ENCODE results near the gene TPX2.

The TPX2 gene

GRCh38 chr20:31711179-31712111 lies 27.6 kb upstream of the TPX2 start:
- Mint-ChIP-seq H3K4me3 (no peak overlapping the region), H3K36me3 (ENCODE audit: low read depth) (peaks cover 65% of the 10 kb centered on the region)

GRCh38 chr20:31712112-31712553 lies 27.0 kb upstream of the TPX2 start:
- H3K27ac Mint-ChIP-seq, result no peak overlapping the region
- peaks cover 63% of the 10 kb centered on the region for H3K4me1 Mint-ChIP-seq (ENCODE audit: low read depth)
- H3K9me3 Mint-ChIP-seq, result no peaks in the 10 kb centered on the region
- H3K27me3 Mint-ChIP-seq (ENCODE audit: low read depth), result no peaks in the 10 kb centered on the region
- H3K4me3 Mint-ChIP-seq, result no peak overlapping the region
- peaks cover 65% of the 10 kb centered on the region for H3K36me3 Mint-ChIP-seq (ENCODE audit: low read depth)
- no peak for DNase-seq (ENCODE audit: low spot score)

More at GRCh38 chr20:31711179-31712111, 27.6 kb upstream of the TPX2 start:
- no peaks in the 10 kb centered on the region for H3K27me3 Mint-ChIP-seq (ENCODE audit: low read depth)
- no peak for DNase-seq (ENCODE audit: low spot score)
- no peak overlapping the region for H3K27ac Mint-ChIP-seq
- no peaks in the 10 kb centered on the region for H3K9me3 Mint-ChIP-seq
- peaks cover 62% of the 10 kb centered on the region for H3K4me1 Mint-ChIP-seq (ENCODE audit: low read depth)

DNA sequence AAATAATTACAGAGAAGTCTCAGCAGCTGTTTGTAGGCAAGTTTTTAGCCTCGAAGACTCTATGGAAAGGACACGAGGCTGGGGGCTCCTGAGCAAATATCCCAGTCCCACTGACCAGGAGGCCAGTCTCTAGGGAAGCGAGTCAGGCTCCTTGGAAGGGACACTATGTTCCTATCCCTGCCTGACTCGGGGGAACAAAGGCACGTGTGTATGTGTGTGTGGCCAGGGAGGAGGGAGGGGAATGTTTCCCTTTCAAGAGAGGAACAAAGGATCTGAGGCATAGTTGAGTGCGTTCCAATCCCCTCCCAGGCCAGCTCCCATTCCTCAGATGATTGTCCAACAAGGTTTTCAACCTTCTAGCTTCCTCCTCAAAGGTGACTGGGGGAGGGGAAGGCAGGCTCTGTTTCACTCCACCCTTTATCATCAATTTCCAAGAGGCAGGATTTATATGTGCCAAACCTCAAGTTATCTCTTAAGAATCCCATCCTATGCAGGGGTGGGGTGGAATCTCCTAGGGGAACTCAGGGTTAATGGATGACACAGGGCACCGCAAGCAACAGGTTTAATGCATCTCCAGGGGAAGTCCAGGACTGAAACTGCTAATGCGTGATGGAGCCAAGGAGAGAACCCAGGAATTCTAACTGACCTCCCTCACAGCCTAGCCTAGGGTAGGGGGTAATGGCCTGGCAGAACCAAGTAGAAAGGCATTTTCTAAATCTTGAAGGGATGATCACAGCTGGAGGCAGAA lies 26.4 kb upstream of the TPX2 start:
- Mint-ChIP-seq H3K4me3 (peak overlapping the region; percentile 1), H3K4me1 (ENCODE audit: low read depth) (peaks cover 69% of the 10 kb centered on the region), H3K27me3 (ENCODE audit: low read depth) (no peaks in the 10 kb centered on the region), H3K36me3 (ENCODE audit: low read depth) (peaks cover 64% of the 10 kb centered on the region), H3K9me3 (no peaks in the 10 kb centered on the region), H3K27ac (peak overlapping the region; percentile 60)
- no peak for DNase-seq (ENCODE audit: low spot score)

DNA sequence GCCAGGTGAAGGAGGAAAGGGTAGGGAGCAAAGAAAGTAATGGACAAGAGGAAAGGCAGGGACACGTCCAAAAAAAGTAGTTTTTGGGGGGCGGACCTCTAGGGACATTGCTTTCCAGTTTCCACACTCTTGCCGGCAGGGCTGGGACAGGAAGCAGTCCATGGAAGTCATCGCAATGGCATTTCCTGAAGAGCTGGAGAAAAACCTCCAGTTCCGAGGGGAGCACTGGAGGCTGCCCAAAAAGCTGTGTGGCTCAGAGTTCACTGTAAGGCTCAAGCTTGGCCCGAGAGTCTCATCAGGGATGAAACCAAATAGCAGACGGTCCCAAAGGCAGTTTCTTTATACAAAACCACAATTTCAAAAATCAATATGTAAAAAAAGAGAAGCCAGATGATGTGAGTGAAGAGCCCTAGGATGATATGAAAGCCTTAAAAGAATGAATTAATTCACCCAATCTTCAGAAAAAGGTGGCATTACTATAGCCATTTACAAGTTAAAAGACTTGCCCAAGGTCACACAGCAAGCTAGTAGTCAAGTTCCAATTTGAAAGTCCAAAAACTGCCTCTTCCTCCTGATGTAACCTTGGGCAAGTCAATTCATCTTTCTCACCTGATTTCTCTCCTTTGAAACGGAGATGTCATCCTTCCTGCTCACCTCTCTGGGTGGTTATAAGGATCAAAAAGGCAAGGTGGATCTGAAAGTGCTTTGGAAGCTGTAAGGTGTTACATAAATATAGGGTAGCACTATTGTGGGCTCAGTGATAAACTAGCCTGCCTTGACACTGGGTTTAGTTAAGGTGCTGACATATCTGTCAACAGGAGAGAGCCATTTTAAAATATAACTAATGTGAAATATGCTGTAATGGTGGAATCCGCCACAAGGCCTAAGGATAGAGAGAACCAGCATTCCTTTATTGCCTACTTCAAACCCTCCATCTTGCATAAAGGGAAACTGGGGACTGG lies 25.5 kb upstream of the TPX2 start:
- DNase-seq (ENCODE audit: low spot score), result no peak
- H3K36me3 Mint-ChIP-seq (ENCODE audit: low read depth), result peaks cover 61% of the 10 kb centered on the region
- H3K27ac Mint-ChIP-seq, result peak overlapping the region; percentile 60
- H3K9me3 Mint-ChIP-seq, result no peaks in the 10 kb centered on the region
- peaks cover 73% of the 10 kb centered on the region for H3K4me1 Mint-ChIP-seq (ENCODE audit: low read depth)
- no peaks in the 10 kb centered on the region for H3K27me3 Mint-ChIP-seq (ENCODE audit: low read depth)
- H3K4me3 Mint-ChIP-seq, result no peak overlapping the region

GRCh38 chr20:31715766-31716165 lies 23.3 kb upstream of the TPX2 start:
- H3K4me1 Mint-ChIP-seq (ENCODE audit: low read depth), result peaks cover 83% of the 10 kb centered on the region
- no peaks in the 10 kb centered on the region for H3K27me3 Mint-ChIP-seq (ENCODE audit: low read depth)
- DNase-seq (ENCODE audit: low spot score), result no peak
- no peaks in the 10 kb centered on the region for H3K9me3 Mint-ChIP-seq
- H3K36me3 Mint-ChIP-seq (ENCODE audit: low read depth), result peaks cover 73% of the 10 kb centered on the region
- peak overlapping the region; percentile 58 for H3K27ac Mint-ChIP-seq
- peak overlapping the region; percentile 44 for H3K4me3 Mint-ChIP-seq

- peak overlapping the region; percentile 21 for H3K27ac Mint-ChIP-seq
- H3K27me3 Mint-ChIP-seq (ENCODE audit: low read depth), result no peaks in the 10 kb centered on the region
- DNase-seq (ENCODE audit: low spot score), result no peak
- H3K9me3 Mint-ChIP-seq, result no peaks in the 10 kb centered on the region
- peaks cover 77% of the 10 kb centered on the region for H3K4me1 Mint-ChIP-seq (ENCODE audit: low read depth)
- H3K36me3 Mint-ChIP-seq (ENCODE audit: low read depth), result peaks cover 74% of the 10 kb centered on the region
- H3K4me3 Mint-ChIP-seq, result peak overlapping the region; percentile 80
Measured at GRCh38 chr20:31716351-31716750, 22.7 kb upstream of the TPX2 start.

- Mint-ChIP-seq H3K27me3 (ENCODE audit: low read depth) (no peaks in the 10 kb centered on the region), H3K36me3 (ENCODE audit: low read depth) (peaks cover 78% of the 10 kb centered on the region), H3K4me1 (ENCODE audit: low read depth) (peaks cover 72% of the 10 kb centered on the region), H3K27ac (peak overlapping the region; percentile 21), H3K4me3 (peak overlapping the region; percentile 80), H3K9me3 (no peaks in the 10 kb centered on the region)
- DNase-seq (ENCODE audit: low spot score), result no peak
Measured at GRCh38 chr20:31716818-31717477, 22.1 kb upstream of the TPX2 start.

DNA sequence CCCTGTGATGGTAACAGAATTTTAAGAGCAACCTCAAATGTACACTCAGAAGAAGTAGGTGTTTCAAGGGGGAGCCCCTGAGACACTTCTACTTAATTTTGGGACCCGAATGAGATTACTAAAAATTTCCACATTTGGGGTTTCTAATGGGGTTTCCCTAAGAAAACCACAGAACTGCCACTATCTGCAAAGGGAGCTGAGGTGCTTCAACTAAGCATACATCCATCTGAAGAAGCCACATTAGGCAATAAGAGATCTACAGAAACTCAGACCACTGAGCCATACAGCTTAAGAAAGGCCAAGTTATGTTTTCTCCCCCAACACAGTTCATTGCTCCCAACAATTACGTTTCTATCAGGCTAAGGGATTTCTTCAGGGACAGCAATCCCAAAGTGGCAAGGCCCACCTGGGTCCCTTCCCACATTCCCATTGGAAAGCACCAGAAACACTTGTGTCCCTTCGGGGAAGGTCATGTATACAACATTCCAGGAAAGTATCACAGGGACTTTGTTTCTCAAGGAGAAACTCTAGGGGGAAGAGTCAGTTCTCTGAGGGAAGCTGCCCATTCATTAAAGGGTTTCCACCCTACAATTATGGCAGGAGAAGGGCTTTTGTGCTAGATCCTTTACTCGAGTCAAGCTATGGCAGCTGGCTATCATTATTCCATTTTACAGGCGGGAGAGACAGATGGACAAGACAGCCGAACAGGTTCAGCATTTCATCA lies 21.4 kb upstream of the TPX2 start:
- Mint-ChIP-seq H3K9me3 (no peaks in the 10 kb centered on the region), H3K36me3 (ENCODE audit: low read depth) (peaks cover 81% of the 10 kb centered on the region), H3K4me3 (peak overlapping the region; percentile 80), H3K27me3 (ENCODE audit: low read depth) (no peaks in the 10 kb centered on the region), H3K4me1 (ENCODE audit: low read depth) (peaks cover 66% of the 10 kb centered on the region), H3K27ac (peak overlapping the region; percentile 50)
- peak; percentile 71 for DNase-seq (ENCODE audit: low spot score)

DNA sequence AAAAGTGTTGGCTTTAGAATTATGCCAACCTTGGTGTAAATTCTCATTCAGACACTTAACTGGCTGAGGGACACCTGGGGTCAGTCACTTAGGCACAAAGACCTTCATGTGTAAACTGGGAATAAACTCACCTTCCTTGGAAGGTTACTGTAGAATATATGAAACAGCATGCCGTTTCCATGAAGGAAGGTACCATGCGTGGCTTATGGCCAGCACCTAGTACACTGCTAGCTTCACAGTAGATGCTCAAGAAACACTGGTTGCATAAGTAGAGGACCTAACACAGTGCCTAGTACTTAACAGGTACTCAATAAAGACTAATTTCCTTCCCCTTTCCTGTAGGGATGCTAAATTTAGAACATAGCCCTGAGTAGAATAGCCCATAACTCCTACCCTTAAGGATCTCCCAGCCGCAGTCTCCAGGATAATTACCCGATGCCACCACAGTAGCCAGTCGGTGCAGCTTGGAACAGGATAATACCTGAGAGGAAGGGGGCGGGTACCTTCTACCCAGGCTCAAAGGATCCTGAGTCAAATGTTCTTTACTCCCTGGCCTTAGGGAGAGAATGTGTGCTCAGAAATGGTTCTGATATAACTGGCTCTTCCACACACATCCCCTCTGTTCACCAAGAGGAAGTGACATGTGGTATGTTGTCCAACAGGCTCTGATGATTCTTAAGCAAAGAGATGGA lies 20.0 kb upstream of the TPX2 start:
- Mint-ChIP-seq H3K36me3 (ENCODE audit: low read depth) (peaks cover 71% of the 10 kb centered on the region), H3K4me1 (ENCODE audit: low read depth) (peaks cover 60% of the 10 kb centered on the region), H3K27ac (peak overlapping the region; percentile 76), H3K27me3 (ENCODE audit: low read depth) (no peaks in the 10 kb centered on the region), H3K4me3 (peak overlapping the region; percentile 94), H3K9me3 (no peaks in the 10 kb centered on the region)
- DNase-seq (ENCODE audit: low spot score), result no peak

DNA sequence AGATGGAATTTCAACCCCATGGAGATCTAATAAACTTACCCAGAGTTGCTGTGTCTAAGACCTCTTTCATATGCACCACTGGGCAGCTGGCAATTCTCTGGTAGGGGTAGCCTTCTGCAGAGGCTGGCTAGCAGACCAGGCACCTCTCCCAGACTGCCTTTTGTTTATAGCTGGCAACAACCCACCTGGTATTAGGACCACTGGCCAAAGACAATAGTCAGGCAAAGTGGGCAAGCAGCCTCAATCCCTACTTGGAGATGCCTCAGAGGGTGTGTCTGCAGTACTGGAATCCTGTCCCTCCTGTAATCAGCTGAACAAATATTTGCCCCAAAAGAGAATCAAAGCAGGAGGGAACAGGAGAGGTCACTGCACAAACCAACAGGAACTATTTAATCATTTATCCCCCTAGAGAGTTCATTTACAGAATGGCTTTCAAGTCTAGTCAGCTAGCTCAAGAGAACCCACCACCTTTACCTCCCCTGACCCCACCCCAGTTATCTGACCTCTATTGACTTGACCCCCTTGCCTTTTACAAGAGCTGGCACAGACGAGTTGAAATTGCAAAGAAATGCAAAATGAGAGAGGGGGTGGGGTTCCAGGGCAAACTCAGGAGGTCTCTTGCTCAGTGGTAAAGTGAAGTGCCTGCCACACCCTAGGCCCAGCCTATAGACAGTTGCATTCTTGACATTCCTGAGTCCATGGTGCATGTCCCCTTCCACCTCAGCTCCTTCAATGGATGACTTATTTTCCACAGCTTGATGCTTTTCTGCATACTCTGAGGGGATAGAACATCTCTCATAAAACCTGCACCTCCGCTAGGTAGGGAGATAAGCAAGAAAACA lies 19.2 kb upstream of the TPX2 start:
- no peak for DNase-seq (ENCODE audit: low spot score)
- Mint-ChIP-seq H3K27ac (peak overlapping the region; percentile 76), H3K36me3 (ENCODE audit: low read depth) (peaks cover 66% of the 10 kb centered on the region), H3K9me3 (no peaks in the 10 kb centered on the region), H3K27me3 (ENCODE audit: low read depth) (no peaks in the 10 kb centered on the region), H3K4me1 (ENCODE audit: low read depth) (peaks cover 57% of the 10 kb centered on the region), H3K4me3 (peak overlapping the region; percentile 94)

DNA sequence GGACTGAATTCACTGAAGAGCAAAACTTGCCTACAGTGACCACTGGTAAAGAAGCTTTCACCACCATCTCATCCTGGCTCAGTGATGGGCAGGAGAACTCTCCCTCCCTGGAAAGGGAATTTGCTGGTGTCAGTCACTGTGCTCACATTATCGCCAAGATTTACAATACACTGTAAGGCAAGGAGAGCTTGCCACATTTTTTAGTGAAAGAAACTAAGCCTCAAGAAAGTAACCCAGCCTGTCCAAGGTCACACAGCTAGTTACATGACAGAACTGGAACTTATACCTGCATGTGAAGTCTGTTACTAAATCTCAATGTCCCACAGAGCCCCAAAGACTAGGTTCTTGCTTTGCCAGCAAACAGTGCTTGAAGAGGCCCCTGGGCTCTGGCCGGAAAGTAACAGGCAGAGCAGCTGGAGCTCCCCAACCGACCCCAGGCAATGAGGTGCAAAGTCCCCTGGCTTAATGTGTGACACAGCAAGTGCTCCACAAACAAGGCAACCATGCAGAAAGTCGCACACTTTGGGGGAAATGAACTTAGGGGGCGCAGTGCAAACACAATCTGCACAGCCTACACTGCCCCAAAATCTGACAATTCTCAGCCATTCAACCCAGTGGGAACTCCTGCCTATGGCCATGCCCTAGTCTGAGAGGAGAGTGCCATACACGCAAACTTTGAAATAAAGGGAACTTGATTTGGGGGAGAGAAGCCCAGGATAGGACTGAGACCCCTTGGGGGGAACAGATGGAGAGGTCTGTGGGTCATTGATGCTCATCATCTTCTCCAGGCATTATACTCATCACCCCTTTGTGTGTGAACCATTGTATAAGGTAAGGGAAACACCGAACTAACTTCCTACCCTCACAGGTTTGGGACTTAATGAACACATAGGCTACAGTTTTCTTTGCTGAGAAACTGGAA lies 18.3 kb upstream of the TPX2 start:
- DNase-seq (ENCODE audit: low spot score), result peak; percentile 17
- Mint-ChIP-seq H3K36me3 (ENCODE audit: low read depth) (peaks cover 60% of the 10 kb centered on the region), H3K27ac (peak overlapping the region; percentile 95), H3K9me3 (no peaks in the 10 kb centered on the region), H3K4me1 (ENCODE audit: low read depth) (peaks cover 50% of the 10 kb centered on the region), H3K4me3 (peak overlapping the region; percentile 94), H3K27me3 (ENCODE audit: low read depth) (no peaks in the 10 kb centered on the region)

Data from T-helper 2 cell treated with Interferon-gamma antibody and Interleukin-4, amounts not matched to agents 5 μg/mL and 100 μg/mL, for 36 hours (primary cell).